ENCODE data around the gene FAM131C. TPM values are rescaled to one million over a fixed set of nuclear protein-coding genes. Genes with fewer than 3 reads are reported as not detected.

Gene FAM131C
- total RNA-seq, 2 donors from 2014 or later = 0.66 to 2.5 TPM

- H3K27me3 Mint-ChIP-seq (ENCODE audit: insufficient read depth) = peaks cover 7% of the 10 kb centered on the region
- peaks cover 6% of the 10 kb centered on the region for H3K4me1 ChIP-seq (ENCODE audit: control insufficient read depth, insufficient read depth, low read length)
- DNase-seq = peak; percentile 43
- no peak overlapping the region for H3K4me3 Mint-ChIP-seq
- H3K36me3 ChIP-seq (ENCODE audit: control insufficient read depth, insufficient read depth, low read length) = no peaks in the 10 kb centered on the region
- H3K27me3 ChIP-seq (ENCODE audit: control insufficient read depth, insufficient read depth, low read length, poor library complexity, severe bottlenecking) = no peaks in the 10 kb centered on the region
- no peak overlapping the region for H3K27ac Mint-ChIP-seq
- H3K9me3 Mint-ChIP-seq = no peaks in the 10 kb centered on the region
- no peaks in the 10 kb centered on the region for H3K36me3 Mint-ChIP-seq (ENCODE audit: low read depth)
- 88 to 96% methylated on average over 4 to 9 of the region's 9 CpGs for WGBS, 2 experiments (ENCODE audit: insufficient coverage in 1 of 2, insufficient read length in 1 of 2)
- no peak overlapping the region for H3K4me3 ChIP-seq (ENCODE audit: low read length)
- peaks cover 18% of the 10 kb centered on the region for H3K4me1 Mint-ChIP-seq
- H3K9ac ChIP-seq (ENCODE audit: extremely low read depth, low read length, poor library complexity, severe bottlenecking) = no peak overlapping the region
- no peak for TF ChIP-seq CTCF (conservative IDR thresholded peaks at IDR 0.05)
- H3K9me3 ChIP-seq (ENCODE audit: control insufficient read depth, low read length) = no peaks in the 10 kb centered on the region
- H3K27ac ChIP-seq (ENCODE audit: low read depth, low read length) = no peak overlapping the region
These were observed 19.6 kb upstream of the FAM131C start for GRCh38 chr1:16092923-16093511.

GRCh38 chr1:16092097-16092922, 18.9 kb upstream of the FAM131C start:
- Mint-ChIP-seq H3K4me1 (peaks cover 21% of the 10 kb centered on the region), H3K36me3 (ENCODE audit: low read depth) (no peaks in the 10 kb centered on the region), H3K27ac (no peak overlapping the region), H3K9me3 (no peaks in the 10 kb centered on the region), H3K27me3 (ENCODE audit: insufficient read depth) (peaks cover 7% of the 10 kb centered on the region), H3K4me3 (no peak overlapping the region)
- no peak overlapping the region for H3K27ac ChIP-seq (ENCODE audit: low read depth, low read length)
- H3K4me3 ChIP-seq (ENCODE audit: low read length) = no peak overlapping the region
- H3K9me3 ChIP-seq (ENCODE audit: control insufficient read depth, low read length) = no peaks in the 10 kb centered on the region
- TF ChIP-seq CTCF (conservative IDR thresholded peaks at IDR 0.05) = no peak
- H3K4me1 ChIP-seq (ENCODE audit: control insufficient read depth, insufficient read depth, low read length) = peaks cover 6% of the 10 kb centered on the region
- H3K9ac ChIP-seq (ENCODE audit: extremely low read depth, low read length, poor library complexity, severe bottlenecking) = no peak overlapping the region
- no peaks in the 10 kb centered on the region for H3K27me3 ChIP-seq (ENCODE audit: control insufficient read depth, insufficient read depth, low read length, poor library complexity, severe bottlenecking)
- no peaks in the 10 kb centered on the region for H3K36me3 ChIP-seq (ENCODE audit: control insufficient read depth, insufficient read depth, low read length)
- DNase-seq = peak; percentile 47
- 93 to 95% methylated on average over 13 to 18 of the region's 18 CpGs for WGBS, 2 experiments (ENCODE audit: insufficient coverage in 1 of 2, insufficient read length in 1 of 2)

GRCh38 chr1:16091296-16091695, 17.8 kb upstream of the FAM131C start:
- Mint-ChIP-seq H3K36me3 (ENCODE audit: low read depth) (no peaks in the 10 kb centered on the region), H3K27me3 (ENCODE audit: insufficient read depth) (peaks cover 5% of the 10 kb centered on the region), H3K4me1 (peaks cover 14% of the 10 kb centered on the region), H3K27ac (no peak overlapping the region), H3K4me3 (no peak overlapping the region), H3K9me3 (no peaks in the 10 kb centered on the region)
- TF ChIP-seq CTCF (conservative IDR thresholded peaks at IDR 0.05) = no peak
- Histone ChIP-seq H3K27me3 (ENCODE audit: control insufficient read depth, insufficient read depth, low read length, poor library complexity, severe bottlenecking) (no peaks in the 10 kb centered on the region), H3K9me3 (ENCODE audit: control insufficient read depth, low read length) (no peaks in the 10 kb centered on the region), H3K27ac (ENCODE audit: low read depth, low read length) (no peak overlapping the region), H3K9ac (ENCODE audit: extremely low read depth, low read length, poor library complexity, severe bottlenecking) (no peak overlapping the region), H3K36me3 (ENCODE audit: control insufficient read depth, insufficient read depth, low read length) (no peaks in the 10 kb centered on the region), H3K4me1 (ENCODE audit: control insufficient read depth, insufficient read depth, low read length) (peaks cover 6% of the 10 kb centered on the region), H3K4me3 (ENCODE audit: low read length) (no peak overlapping the region)
- DNase-seq = peak; percentile 55
- 90 to 100% methylated on average over 2 to 8 of the region's 8 CpGs for WGBS, 2 experiments (ENCODE audit: insufficient coverage in 1 of 2, insufficient read length in 1 of 2)
